ENCODE results near the gene B3GLCT.

The B3GLCT gene

DNA sequence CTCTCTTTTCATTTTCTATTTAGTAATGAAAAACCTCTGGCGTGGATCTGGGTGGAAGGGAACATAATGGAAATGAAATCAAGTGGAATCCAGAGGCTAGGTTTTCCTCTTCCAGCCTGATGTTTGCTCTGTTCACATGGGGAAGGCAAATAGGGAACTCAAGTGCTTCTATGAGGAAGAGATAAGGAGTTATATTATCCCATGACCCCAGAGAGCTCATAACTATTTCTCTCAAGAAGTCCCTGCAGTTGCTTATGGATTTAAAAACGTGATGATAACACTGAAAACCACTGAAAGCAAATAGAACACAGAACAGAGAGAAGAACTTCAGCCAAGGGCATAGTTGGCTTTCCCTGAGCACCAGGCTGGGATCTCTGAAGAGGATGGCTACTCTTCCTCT is 157.8 kb downstream of the B3GLCT start:
- DNase-seq, result no peak

DNA sequence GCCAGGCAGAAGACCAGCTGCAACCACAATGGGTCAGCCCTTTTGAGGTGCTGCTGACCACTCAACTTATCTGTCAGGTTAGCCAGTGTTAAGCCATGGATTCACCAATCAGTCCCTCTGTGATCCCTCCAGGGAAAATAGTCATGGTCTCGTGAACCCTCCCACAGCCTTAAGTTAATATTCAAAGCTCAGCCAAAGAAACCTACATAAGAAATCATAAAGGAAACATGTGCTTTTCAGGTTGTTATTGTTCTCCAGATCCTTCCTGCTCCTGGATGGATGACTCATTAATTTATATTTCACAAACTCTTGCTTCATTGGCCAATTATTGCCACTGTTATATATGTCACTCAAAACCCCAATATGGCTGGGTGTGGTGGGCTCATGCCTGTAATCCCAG is 161.9 kb downstream of the B3GLCT start:
- DNase-seq, result no peak

DNA sequence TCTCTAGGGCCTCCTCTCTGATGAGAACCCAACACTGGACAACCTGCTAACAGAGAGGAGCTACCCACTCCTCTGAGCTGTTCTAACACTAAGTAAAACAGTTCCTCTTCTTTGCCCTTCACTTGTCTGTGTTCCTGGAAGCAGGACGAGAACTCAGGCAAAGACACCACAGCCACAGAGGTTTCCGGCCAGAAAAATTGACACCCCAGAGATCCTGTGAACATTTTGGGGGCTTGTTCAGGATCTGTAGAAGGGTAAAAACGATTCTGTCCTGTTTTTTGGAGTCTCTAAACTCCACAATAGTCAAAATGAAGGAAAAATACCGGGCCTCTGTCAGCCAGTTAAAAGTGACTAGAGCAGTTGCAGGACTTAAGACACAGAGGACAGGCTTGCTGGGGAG is 165.9 kb downstream of the B3GLCT start:
- no peak for DNase-seq

DNA sequence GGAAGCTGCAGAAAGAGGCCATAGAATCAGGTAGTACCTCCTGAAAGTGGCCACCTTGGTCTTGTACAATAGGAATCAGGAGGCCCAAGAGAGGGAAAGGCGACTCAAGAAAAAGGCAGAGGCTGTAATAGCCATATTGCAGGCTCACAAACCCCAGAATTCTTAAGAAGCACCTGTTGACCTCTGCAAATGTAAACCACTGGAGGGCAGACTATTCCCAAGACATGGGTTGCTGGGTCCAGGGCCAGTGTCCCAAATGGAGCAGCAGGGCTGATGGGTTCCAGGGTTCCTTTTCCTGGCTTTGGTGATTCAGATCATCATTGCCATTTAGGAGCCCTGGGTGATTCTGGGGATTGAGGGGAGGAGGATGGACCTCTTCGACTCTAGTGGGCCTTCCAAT is 167.6 kb downstream of the B3GLCT start:
- no peak for DNase-seq

GRCh38 chr13:31369213-31369612 is 169.4 kb downstream of the B3GLCT start:
- no peak for DNase-seq

DNA sequence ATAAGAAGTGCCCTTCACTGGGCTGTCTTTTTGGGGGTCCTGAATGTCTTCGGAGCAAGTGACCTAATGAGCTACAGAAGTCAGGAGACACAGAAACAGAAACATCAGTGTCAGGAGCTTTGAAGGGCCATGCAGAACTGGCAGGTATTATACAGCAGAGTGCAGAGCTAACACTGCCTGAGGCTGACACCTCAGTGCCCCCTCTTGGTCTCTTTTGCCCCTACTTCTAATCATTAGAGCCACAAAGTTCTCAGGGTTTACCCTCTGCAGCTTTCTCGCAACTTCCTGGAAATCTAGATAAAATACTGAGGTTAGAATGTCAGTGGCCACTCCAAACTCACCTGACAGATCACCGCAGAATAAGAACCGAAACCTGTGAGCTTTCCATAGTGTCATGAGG is 172.7 kb downstream of the B3GLCT start:
- no peak for DNase-seq

DNA sequence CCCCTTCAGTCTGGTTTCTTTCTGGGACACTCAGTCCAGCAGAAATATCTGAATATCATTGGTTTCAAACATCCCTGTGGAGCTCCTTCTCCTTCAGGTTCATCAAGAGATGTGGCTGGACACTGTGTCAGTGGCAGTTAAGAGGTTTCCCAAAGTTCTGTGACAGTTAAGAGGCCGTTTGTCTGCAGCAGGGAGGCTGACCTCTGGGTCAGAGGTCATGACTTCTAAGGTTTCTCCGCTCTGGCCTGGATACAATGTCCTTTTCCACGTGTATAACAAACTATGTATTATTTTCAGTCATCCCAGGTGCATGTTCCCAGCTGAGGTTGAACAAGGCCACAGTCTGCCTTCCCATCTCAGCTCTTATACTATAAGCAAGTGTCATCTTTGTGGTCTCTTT is 174.9 kb downstream of the B3GLCT start:
- no peak for DNase-seq

- no peak for DNase-seq
Observed at GRCh38 chr13:31377946-31378345, 178.2 kb downstream of the B3GLCT start.

DNA sequence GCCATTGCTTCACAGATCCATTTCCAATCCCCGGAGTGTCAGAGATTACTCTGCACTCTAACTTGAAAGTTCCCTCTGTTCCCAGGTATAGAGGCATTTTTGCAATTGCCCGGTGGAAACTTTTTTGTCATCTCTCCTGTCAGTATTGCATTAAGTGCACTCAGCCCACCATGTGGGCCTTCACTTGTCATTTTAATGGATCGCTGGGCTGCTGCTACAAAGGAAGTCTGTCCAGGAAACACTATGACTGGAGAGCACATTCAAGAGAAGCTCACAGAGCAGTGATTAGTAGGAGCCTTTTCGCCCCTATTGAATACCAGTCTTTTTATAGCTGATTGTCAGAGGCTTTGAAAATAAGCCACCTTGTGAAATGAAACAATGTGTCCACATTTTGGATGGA is 180.9 kb downstream of the B3GLCT start:
- DNase-seq, result peak; percentile 17
